Thymus (tissue), 11 donors: ENCODE data around the gene MYBL2. TPM values are rescaled to one million over a fixed set of nuclear protein-coding genes. Genes with fewer than 3 reads are reported as not detected.

Experiments used
- DNase-seq, 9 donors: peaks; one replicate each; pipeline ENCODE4 v3.0.0-alpha.2; 2013; ENCODE audit warnings: low spot score in 9 of 9, low read depth in 6 of 9, missing footprints in 1 of 9
- H3K27ac ChIP-seq, 2 donors: one replicate each; pipeline ENCODE4 v1.5.1; 2013; ENCODE audit warnings: control low read depth in 1 of 2, low read depth in 1 of 2, low read length in 1 of 2, mild to moderate bottlenecking in 1 of 2, moderate library complexity in 1 of 2
- H3K27me3 ChIP-seq, 2 donors: one replicate each; pipeline ENCODE4 v1.5.1; 2013; ENCODE audit warnings: low read length in 1 of 2; ENCODE audit not compliant: control insufficient read depth in 2 of 2, insufficient read depth in 1 of 2
- H3K36me3 ChIP-seq, 2 donors: one replicate each; pipeline ENCODE4 v1.5.1; 2013; ENCODE audit warnings: low read length in 1 of 2, mild to moderate bottlenecking in 1 of 2, moderate library complexity in 1 of 2; ENCODE audit not compliant: control insufficient read depth in 2 of 2, insufficient read depth in 2 of 2
- H3K4me1 ChIP-seq, 2 donors: one replicate each; pipeline ENCODE4 v1.5.1; 2013; ENCODE audit warnings: low read length in 2 of 2; ENCODE audit not compliant: control insufficient read depth in 2 of 2, insufficient read depth in 2 of 2
- H3K4me3 ChIP-seq, 2 donors: one replicate each; pipeline ENCODE4 v1.5.1; 2013; ENCODE audit warnings: low read length in 2 of 2, control low read depth in 1 of 2, mild to moderate bottlenecking in 1 of 2
- H3K9me3 ChIP-seq, 2 donors: one replicate each; pipeline ENCODE4 v1.5.1; 2013; ENCODE audit warnings: low read length in 1 of 2, mild to moderate bottlenecking in 1 of 2; ENCODE audit not compliant: control insufficient read depth in 2 of 2, insufficient read depth in 1 of 2
- WGBS: extraction: QIAGEN DNeasy Blood & Tissue Kit; methylation state at CpG from one replicate; pipeline ENCODE4 v1.1.7; 2013; 5-methylcytosine and 5-hydroxymethylcytosine counted together
- polyA plus RNA-seq: library from polyadenylated mRNA; stranded (reverse); fragments of 200-250 nt; gene quantifications from one replicate; pipeline ENCODE4 v1.2.3, GENCODE V29; 2013
- total RNA-seq: library from RNA; stranded (reverse); fragments of 120-200 nt; gene quantifications from one replicate; pipeline ENCODE4 v1.2.4, GENCODE V29; 2013
- donor health status: healthy.

The MYBL2 gene
- total and polyA plus RNA-seq, 2 donors = 2.4 to 28.8 TPM

DNA sequence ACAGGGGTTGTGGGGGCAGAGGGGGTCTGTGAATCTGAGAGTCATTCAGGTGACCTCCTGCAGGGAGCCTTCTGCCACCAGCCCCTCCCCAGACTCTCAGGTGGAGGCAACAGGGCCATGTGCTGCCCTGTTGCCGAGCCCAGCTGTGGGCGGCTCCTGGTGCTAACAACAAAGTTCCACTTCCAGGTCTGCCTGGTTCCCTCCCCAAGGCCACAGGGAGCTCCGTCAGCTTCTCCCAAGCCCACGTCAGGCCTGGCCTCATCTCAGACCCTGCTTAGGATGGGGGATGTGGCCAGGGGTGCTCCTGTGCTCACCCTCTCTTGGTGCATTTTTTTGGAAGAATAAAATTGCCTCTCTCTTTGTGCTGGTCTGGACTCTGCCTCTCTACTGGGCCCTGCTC lies 49.2 kb downstream of the MYBL2 start:
- WGBS = 97% methylated on average over 4 of the region's 4 CpGs
- H3K4me3 ChIP-seq = no peak overlapping the region
- no peak for DNase-seq
- H3K27ac ChIP-seq = no peak overlapping the region
- H3K4me1 ChIP-seq = peaks cover 1 to 2% of the 10 kb centered on the region in 2 donors
- no peaks in the 10 kb centered on the region for H3K9me3 ChIP-seq
- H3K36me3 ChIP-seq = peaks cover 11 to 47% of the 10 kb centered on the region in 2 donors
- H3K27me3 ChIP-seq = no peaks in the 10 kb centered on the region

DNA sequence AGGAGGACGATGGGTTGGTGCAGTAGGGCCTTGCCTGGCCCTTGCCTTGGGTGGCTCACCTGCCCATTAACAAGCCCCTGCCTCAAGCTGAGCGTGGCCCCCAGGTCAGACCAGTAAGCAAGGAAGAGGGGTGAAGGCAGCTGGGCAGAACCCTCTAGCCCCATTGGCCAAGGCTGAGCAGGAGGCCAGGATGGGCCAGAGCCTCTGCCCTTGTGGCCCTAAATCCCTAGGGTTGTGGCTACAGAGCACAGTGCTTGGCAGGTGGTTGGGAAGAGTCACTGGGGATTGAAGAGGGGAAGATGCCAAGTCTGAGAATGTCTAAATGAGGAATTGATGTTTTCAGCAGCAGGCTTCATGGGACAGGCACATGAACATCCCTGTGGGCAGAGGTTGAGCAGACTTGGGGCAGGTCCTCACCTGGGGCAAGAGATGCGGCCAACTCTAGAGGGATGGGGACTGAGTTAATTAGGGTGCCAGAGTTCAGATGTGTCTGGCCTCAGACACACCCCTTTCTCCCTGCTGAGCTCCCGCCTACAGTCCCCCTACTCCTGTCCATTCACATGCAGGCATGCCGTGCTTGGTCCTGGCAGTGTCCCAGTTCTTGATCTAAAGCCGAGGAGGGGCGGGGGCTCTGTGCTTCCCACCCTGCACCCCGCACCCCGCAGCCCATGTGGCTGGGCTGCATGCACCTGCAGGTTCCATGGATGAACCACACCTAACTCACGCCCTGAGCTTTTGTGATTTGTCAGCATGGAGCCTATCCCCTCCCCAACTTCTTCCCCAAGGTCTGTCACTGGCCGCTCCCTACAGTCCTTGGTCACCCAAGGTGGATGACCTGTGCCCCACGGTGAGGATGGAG lies 50.1 kb downstream of the MYBL2 start:
- no peak overlapping the region for H3K27ac ChIP-seq
- WGBS = 98% methylated on average over 12 of the region's 12 CpGs
- no peak overlapping the region for H3K4me3 ChIP-seq
- peaks cover 9 to 38% of the 10 kb centered on the region in 2 donors for H3K36me3 ChIP-seq
- no peak for DNase-seq
- no peaks in the 10 kb centered on the region for H3K27me3 ChIP-seq
- peaks cover 9 to 10% of the 10 kb centered on the region in 2 donors for H3K4me1 ChIP-seq
- H3K9me3 ChIP-seq = no peaks in the 10 kb centered on the region

DNA sequence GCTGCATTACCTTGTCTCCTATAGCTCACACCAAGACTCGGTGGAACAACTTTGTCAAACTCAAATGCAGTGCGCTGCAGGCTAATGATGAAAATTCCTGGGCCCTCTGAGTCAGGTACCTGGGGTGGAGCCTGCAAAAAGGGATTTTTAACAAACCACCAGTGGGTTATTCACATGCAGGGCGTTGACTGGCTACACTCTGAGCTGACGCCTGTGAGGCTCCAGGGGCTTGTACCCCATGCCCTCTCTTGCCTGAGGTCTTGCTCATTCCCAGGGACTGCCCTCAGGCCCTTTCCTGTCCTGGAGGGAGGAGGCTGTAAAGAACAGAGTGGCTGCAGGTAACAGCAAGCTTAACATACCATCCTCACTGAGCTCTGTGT lies 50.7 kb downstream of the MYBL2 start:
- no peak overlapping the region for H3K27ac ChIP-seq
- no peak overlapping the region for H3K4me3 ChIP-seq
- peaks cover 9 to 14% of the 10 kb centered on the region in 2 donors for H3K4me1 ChIP-seq
- no peaks in the 10 kb centered on the region for H3K9me3 ChIP-seq
- H3K27me3 ChIP-seq = no peaks in the 10 kb centered on the region
- peaks cover 9 to 36% of the 10 kb centered on the region in 2 donors for H3K36me3 ChIP-seq
- DNase-seq = no peak
- WGBS = 98% methylated on average over 4 of the region's 4 CpGs

DNA sequence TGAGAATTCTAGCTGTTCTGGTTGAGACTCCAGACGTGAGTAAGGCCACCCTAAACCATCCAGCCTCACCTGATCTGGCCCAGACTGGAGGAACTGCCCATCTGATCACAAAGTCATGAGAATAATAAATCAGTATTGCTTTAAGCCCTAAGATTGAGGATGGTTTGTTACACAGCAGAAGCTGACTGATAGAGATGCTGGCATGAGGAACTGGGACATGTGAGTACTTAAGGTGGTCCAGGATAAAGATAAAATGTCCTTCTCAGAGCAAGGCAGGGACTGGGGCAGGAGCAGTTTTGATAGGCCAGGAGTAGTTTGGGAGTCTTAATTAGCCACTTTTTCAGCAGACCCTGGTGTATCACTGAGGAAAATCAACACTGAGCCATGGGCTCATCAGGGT lies 53.1 kb downstream of the MYBL2 start:
- 93% methylated on average over 1 of the region's 1 CpG for WGBS
- H3K36me3 ChIP-seq = peaks cover 5 to 22% of the 10 kb centered on the region in 2 donors

DNA sequence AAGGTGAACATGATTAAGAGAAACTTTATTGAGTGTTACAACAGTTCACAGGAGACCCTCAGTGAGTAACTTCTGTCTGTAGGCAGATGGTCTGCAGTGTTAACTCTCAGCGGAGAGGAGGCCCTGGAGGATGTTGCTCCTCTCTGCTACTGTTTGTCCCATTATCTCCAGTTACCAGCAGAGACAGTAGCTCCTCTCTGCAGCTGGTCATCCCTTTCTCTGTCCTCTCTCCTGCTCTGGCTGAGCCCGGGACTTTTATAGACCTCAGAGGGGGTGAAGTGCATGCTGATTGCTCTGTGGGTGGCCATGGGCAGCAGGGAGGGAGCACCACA lies 54.1 kb downstream of the MYBL2 start:
- peaks cover 3 to 11% of the 10 kb centered on the region in 2 donors for H3K36me3 ChIP-seq
- H3K27me3 ChIP-seq = no peaks in the 10 kb centered on the region
- 0% methylated on average over 2 of the region's 2 CpGs for WGBS
- no peak for DNase-seq
- peaks cover 9 to 15% of the 10 kb centered on the region in 2 donors for H3K4me1 ChIP-seq
- no peaks in the 10 kb centered on the region for H3K9me3 ChIP-seq
- no peak overlapping the region for H3K4me3 ChIP-seq
- no peak overlapping the region for H3K27ac ChIP-seq

More for the DNA sequence above, 53.1 kb downstream of the MYBL2 start:
- Histone ChIP-seq H3K27me3 (no peaks in the 10 kb centered on the region), H3K9me3 (no peaks in the 10 kb centered on the region), H3K4me3 (no peak overlapping the region), H3K4me1 (peaks cover 9 to 15% of the 10 kb centered on the region in 2 donors), H3K27ac (no peak overlapping the region)
- DNase-seq = no peak

DNA sequence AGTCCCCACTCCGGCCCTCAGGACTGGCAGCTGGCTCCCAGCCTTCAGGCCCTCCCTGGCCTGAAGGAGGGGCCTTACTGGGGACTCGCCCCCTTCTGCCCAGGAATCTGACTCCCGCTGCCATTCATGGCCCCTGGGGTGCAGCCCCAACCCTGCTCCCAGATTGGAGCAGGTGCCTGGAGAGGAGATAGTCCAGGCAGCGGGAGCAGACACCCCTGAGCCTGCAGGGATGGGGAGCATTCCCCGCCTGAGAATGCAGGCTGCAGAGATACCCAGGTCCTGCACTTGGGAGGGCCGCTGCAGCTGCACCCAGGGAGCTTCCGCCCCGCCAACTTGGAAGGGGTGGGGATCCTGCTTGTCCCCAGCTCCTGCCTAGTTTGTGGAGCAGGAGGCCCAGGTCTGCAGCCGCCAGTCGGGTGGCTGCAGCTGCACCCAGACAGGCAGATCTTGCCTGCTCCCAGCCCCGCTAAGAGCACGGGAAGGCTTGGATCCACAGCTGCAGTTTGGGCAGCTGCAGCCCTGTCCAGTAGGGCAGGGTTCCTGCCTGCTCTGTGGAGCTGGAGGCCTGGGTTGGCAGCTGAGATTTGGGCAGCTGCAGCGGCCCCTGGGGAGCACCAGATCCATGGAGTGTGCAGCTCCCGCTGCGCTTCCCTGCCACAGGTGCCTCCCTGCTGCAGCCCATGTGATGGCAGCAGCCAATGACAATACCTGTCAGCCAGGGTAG lies 54.7 kb downstream of the MYBL2 start:
- H3K27me3 ChIP-seq = no peaks in the 10 kb centered on the region
- peak overlapping the region; percentile 34 to 65 for H3K27ac ChIP-seq
- no peak for DNase-seq
- 73% methylated on average over 15 of the region's 15 CpGs for WGBS
- no peak overlapping the region for H3K4me3 ChIP-seq
- peaks cover 0 to 9% of the 10 kb centered on the region in 2 donors for H3K36me3 ChIP-seq
- peaks cover 9 to 15% of the 10 kb centered on the region in 2 donors for H3K4me1 ChIP-seq
- H3K9me3 ChIP-seq = no peaks in the 10 kb centered on the region

DNA sequence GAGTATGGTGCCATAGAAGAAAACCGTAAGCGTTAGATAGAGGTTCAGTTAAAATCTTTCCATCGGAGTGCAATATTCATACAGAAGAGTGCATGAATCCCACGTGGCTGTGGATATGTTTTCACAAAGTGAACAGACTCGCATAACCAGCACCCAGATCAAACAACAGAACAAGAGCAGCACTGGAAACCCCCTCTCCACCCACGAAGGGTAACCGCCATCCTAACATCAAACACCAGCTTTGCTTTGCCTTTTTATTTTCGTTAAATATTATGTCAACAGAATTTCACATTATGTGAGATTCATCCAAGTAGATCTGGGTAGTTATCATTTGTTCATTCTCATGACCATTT lies 55.2 kb downstream of the MYBL2 start:
- H3K27ac ChIP-seq = peak overlapping the region; percentile 25 to 34
- no peaks in the 10 kb centered on the region for H3K9me3 ChIP-seq
- H3K4me3 ChIP-seq = no peak overlapping the region
- no peaks in the 10 kb centered on the region for H3K27me3 ChIP-seq
- peak in 7 of 9 donors; percentile 20 to 71 (median 41) for DNase-seq
- WGBS = 43% methylated on average over 8 of the region's 8 CpGs
- H3K4me1 ChIP-seq = peaks cover 9 to 15% of the 10 kb centered on the region in 2 donors
- H3K36me3 ChIP-seq = peaks cover 0 to 8% of the 10 kb centered on the region in 2 donors

DNA sequence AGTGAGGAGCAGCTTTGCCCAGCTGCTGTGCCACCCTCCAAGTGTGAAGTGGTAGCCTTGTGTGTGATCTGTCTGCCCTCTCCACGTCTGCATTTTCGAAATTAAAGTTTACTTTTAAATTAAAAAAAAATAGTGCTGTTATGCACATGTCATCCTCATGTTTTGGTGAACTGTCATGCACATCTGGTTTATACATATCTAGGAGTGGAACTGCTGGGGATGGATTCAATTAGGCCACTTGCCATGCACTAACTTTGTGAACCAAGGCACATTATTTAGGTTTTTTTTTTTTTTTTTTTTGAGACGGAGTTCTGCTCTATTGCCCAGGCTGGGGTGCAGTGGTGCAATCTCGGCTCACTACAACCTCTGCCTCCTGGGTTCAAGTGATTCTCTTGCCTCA lies 56.3 kb downstream of the MYBL2 start:
- no peak for DNase-seq
- H3K36me3 ChIP-seq = no peaks in the 10 kb centered on the region
- no peak overlapping the region for H3K4me3 ChIP-seq
- H3K9me3 ChIP-seq = no peaks in the 10 kb centered on the region
- 92% methylated on average over 4 of the region's 4 CpGs for WGBS
- no peak overlapping the region for H3K27ac ChIP-seq
- H3K4me1 ChIP-seq = peaks cover 9 to 15% of the 10 kb centered on the region in 2 donors
- no peaks in the 10 kb centered on the region for H3K27me3 ChIP-seq

DNA sequence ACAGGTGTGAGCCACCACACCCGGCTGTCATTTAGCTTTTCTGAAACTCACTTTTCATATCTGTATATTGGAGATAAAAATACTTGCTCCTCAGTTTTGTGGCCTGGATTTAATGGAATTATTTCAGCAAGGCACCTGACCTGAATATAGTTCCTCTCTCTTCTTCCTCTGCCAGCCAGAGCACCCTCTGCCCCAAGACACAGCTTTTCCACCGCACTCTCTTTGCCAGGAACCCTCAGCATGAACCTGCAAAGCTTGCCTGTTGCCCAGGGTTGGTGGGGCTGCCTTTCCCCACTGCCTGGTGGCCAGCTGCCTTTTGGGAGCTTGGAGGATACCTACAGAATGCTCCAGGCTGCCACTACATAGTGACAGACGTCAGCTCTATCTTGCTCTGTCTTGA lies 56.8 kb downstream of the MYBL2 start:
- Histone ChIP-seq H3K9me3 (no peaks in the 10 kb centered on the region), H3K4me1 (peaks cover 9 to 15% of the 10 kb centered on the region in 2 donors), H3K36me3 (no peaks in the 10 kb centered on the region), H3K27ac (no peak overlapping the region), H3K27me3 (no peaks in the 10 kb centered on the region), H3K4me3 (no peak overlapping the region)
- WGBS = 93% methylated on average over 3 of the region's 3 CpGs
- DNase-seq = no peak
